ENCODE results near the gene POLR3A. TPM values are rescaled to one million over a fixed set of nuclear protein-coding genes. Genes with fewer than 3 reads are reported as not detected.

Gene POLR3A
- polyA plus RNA-seq, 1 of the 3 experiments (the other 2 are of a cell fraction), result 10.8 TPM

DNA sequence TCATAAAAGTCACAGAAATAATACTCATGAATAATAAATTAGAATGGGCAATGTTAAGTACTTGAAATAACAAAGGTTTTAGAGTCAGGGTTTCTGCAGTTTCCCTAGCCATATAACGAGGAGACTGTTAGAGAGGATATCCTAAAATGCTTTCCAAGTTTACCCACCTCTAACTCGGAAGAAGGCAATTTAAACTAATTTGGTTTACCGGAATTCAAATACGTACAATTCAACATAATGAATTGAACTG, 4.0 kb upstream of the POLR3A start:
- peaks cover 22% of the 10 kb centered on the region for H3F3A ChIP-seq (replicated peaks; ENCODE audit: insufficient read depth)
- peaks cover 56% of the 10 kb centered on the region for H3K79me2 ChIP-seq (ENCODE audit: insufficient read depth)
- H3K27me3 ChIP-seq (ENCODE audit: insufficient read depth), result no peaks in the 10 kb centered on the region
- peak overlapping the region; percentile 62; the same call in 1 of the 2 replicates for H2AFZ ChIP-seq (ENCODE audit: low read depth)
- peak overlapping the region; percentile 64 to 75 for H3K27ac ChIP-seq (ENCODE audit: low read depth in 2 of 2, low read length in 1 of 2)
- peak overlapping the region; percentile 73 to 76 for H3K4me3 ChIP-seq (ENCODE audit: low read depth in 2 of 2, low read length in 1 of 2)
- H3K9me3 ChIP-seq, result no peaks in the 10 kb centered on the region
- TF ChIP-seq NFIC (IDR thresholded peaks at IDR 0.05; ENCODE audit: borderline replicate concordance), result no peak
- TF ChIP-seq POLR2AphosphoS5 (IDR thresholded peaks at IDR 0.05; ENCODE audit: low read depth, low read length), result no peak
- TF ChIP-seq, protein P1, sequence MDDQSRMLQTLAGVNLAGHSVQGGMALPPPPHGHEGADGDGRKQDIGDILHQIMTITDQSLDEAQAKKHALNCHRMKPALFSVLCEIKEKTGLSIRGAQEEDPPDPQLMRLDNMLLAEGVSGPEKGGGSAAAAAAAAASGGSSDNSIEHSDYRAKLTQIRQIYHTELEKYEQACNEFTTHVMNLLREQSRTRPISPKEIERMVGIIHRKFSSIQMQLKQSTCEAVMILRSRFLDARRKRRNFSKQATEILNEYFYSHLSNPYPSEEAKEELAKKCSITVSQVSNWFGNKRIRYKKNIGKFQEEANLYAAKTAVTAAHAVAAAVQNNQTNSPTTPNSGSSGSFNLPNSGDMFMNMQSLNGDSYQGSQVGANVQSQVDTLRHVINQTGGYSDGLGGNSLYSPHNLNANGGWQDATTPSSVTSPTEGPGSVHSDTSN (IDR thresholded peaks at IDR 0.05), result no peak
- TF ChIP-seq FOSL2 (IDR thresholded peaks at IDR 0.05; ENCODE audit: borderline replicate concordance, low read depth), result no peak
- TF ChIP-seq, protein P2, sequence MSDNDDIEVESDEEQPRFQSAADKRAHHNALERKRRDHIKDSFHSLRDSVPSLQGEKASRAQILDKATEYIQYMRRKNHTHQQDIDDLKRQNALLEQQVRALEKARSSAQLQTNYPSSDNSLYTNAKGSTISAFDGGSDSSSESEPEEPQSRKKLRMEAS (IDR thresholded peaks at IDR 0.05; ENCODE audit: low read depth), result no peak
- no peak for TF ChIP-seq MEF2A (IDR thresholded peaks at IDR 0.05; ENCODE audit: borderline replicate concordance, low read depth)
- TF ChIP-seq ELF1 (IDR thresholded peaks at IDR 0.05), result no peak
- 2% methylated on average over 4 of the region's 4 CpGs for WGBS (ENCODE audit: low lambda C conversion rate)
- H3K4me1 ChIP-seq (ENCODE audit: control insufficient read depth in 1 of 2, insufficient read depth in 2 of 2, low read depth in 1 of 2, low read length in 1 of 2), result peaks cover 22 to 35% of the 10 kb centered on the region in 2 experiments; a peak in 3 of 4 replicates
- H3K4me2 ChIP-seq, result peak overlapping the region; percentile 54
- peaks cover 40% of the 10 kb centered on the region for H4K20me1 ChIP-seq (ENCODE audit: insufficient read depth)
- no peak for DNase-seq
- H3K9ac ChIP-seq, result no peak overlapping the region
- ChIA-PET POLR2A (no interaction called here), CTCF (no interaction called here)
- H3K9me2 ChIP-seq, result no peaks in the 10 kb centered on the region
- peaks cover 36 to 41% of the 10 kb centered on the region in 2 experiments for H3K36me3 ChIP-seq (replicated peaks in 1 of 2; ENCODE audit: control insufficient read depth in 1 of 2, insufficient read depth in 2 of 2, low read length in 1 of 2)

DNA sequence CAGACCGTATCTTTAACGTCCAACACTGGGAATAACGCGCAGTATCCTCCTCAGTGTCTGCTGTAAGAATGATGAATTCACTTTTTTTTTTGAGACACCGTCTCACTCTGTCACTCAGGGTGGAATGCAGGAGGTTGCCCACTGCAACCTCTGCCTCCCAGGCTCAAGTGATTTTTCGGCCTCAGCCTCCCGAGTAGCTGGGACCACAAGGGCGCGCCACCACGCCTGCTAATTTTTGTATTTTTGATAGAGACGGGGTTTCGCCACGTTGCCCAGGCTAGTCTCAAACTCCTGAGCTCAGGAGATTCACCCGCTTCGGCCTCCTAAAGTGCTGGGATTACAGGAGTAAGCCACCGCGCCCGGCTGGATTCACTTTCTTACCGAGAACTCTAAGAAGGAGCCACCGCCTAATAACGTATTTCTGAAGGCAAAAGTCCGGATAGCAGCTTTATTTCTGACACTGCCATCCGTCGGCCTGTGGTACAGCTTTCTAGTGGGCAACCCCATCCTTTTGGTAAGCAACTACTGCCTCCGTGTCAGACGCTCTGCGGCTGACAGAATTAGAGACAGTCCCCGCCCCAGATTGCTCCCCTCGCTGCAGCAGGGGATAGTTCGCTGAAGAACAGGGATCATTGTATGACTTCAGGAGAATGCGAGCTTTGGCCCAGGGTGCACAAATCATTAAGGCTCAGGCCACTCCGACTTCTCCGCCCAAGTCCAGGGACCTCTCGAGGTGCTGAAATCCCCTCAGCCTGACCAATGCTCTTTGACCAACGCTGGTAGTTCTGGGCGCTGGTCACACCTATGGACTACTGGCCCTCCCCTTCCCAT, 662 bp downstream of the POLR3A start:
- peak overlapping the region; percentile 76 for H2AFZ ChIP-seq (ENCODE audit: low read depth)
- peaks cover 37% of the 10 kb centered on the region for H3K79me2 ChIP-seq (ENCODE audit: insufficient read depth)
- no peaks in the 10 kb centered on the region for H3K27me3 ChIP-seq (ENCODE audit: insufficient read depth)
- peaks cover 20 to 25% of the 10 kb centered on the region in 2 experiments for H3K36me3 ChIP-seq (replicated peaks in 1 of 2; ENCODE audit: control insufficient read depth in 1 of 2, insufficient read depth in 2 of 2, low read length in 1 of 2)
- DNase-seq, result no peak
- no peaks in the 10 kb centered on the region for H4K20me1 ChIP-seq (ENCODE audit: insufficient read depth)
- ChIA-PET POLR2A (no interaction called here), CTCF (interaction anchor here (0.7 to 1.0 kb wide), 2 partner anchors 15 to 1164 kb away, joined by 3 read pairs; no protein-coding TSS in a partner anchor)
- H3K9me3 ChIP-seq, result no peaks in the 10 kb centered on the region
- peak overlapping the region; percentile 85 for H3K9ac ChIP-seq
- peaks cover 43% of the 10 kb centered on the region for H3F3A ChIP-seq (replicated peaks; ENCODE audit: insufficient read depth)
- WGBS (ENCODE audit: low lambda C conversion rate), result 35% methylated on average over 30 of the region's 36 CpGs
- TF ChIP-seq NRF1 (IDR thresholded peaks at IDR 0.05; ENCODE audit: low read depth, low read length) (no peak), TAF1 (IDR thresholded peaks at IDR 0.05; ENCODE audit: borderline replicate concordance, low read depth, low read length) (no peak), SIN3A (IDR thresholded peaks at IDR 0.05; ENCODE audit: borderline replicate concordance, low read depth, low read length) (no peak), RAD21 (IDR thresholded peaks at IDR 0.05; ENCODE audit: low read length) (no peak), FOSL2 (IDR thresholded peaks at IDR 0.05; ENCODE audit: borderline replicate concordance, low read depth) (no peak), EZH2phosphoT487 (IDR thresholded peaks at IDR 0.05; ENCODE audit: borderline replicate concordance, low read depth) (no peak)
- TF ChIP-seq, protein P3, sequence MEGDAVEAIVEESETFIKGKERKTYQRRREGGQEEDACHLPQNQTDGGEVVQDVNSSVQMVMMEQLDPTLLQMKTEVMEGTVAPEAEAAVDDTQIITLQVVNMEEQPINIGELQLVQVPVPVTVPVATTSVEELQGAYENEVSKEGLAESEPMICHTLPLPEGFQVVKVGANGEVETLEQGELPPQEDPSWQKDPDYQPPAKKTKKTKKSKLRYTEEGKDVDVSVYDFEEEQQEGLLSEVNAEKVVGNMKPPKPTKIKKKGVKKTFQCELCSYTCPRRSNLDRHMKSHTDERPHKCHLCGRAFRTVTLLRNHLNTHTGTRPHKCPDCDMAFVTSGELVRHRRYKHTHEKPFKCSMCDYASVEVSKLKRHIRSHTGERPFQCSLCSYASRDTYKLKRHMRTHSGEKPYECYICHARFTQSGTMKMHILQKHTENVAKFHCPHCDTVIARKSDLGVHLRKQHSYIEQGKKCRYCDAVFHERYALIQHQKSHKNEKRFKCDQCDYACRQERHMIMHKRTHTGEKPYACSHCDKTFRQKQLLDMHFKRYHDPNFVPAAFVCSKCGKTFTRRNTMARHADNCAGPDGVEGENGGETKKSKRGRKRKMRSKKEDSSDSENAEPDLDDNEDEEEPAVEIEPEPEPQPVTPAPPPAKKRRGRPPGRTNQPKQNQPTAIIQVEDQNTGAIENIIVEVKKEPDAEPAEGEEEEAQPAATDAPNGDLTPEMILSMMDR (IDR thresholded peaks at IDR 0.05), result peak; percentile 21; the same call in 1 of the 2 replicates
- H3K27ac ChIP-seq (ENCODE audit: low read depth in 2 of 2, low read length in 1 of 2), result peak overlapping the region; percentile 74 to 96; a peak in 3 of 4 replicates
- H3K4me3 ChIP-seq (ENCODE audit: low read depth in 2 of 2, low read length in 1 of 2), result peak overlapping the region; percentile 89 to 97
- peaks cover 11 to 15% of the 10 kb centered on the region in 2 experiments for H3K4me1 ChIP-seq (ENCODE audit: control insufficient read depth in 1 of 2, insufficient read depth in 2 of 2, low read depth in 1 of 2, low read length in 1 of 2)
- H3K9me2 ChIP-seq, result no peaks in the 10 kb centered on the region
- H3K4me2 ChIP-seq, result peak overlapping the region; percentile 87

Data from SK-N-SH (cell line).